NCI-H146 (cell line): ENCODE results near the gene CELSR1.

ENCODE experiments used
- DNase-seq: peaks from one replicate; lab custom pipeline; 2025; lab: John Stamatoyannopoulos, UW

Gene CELSR1

DNA sequence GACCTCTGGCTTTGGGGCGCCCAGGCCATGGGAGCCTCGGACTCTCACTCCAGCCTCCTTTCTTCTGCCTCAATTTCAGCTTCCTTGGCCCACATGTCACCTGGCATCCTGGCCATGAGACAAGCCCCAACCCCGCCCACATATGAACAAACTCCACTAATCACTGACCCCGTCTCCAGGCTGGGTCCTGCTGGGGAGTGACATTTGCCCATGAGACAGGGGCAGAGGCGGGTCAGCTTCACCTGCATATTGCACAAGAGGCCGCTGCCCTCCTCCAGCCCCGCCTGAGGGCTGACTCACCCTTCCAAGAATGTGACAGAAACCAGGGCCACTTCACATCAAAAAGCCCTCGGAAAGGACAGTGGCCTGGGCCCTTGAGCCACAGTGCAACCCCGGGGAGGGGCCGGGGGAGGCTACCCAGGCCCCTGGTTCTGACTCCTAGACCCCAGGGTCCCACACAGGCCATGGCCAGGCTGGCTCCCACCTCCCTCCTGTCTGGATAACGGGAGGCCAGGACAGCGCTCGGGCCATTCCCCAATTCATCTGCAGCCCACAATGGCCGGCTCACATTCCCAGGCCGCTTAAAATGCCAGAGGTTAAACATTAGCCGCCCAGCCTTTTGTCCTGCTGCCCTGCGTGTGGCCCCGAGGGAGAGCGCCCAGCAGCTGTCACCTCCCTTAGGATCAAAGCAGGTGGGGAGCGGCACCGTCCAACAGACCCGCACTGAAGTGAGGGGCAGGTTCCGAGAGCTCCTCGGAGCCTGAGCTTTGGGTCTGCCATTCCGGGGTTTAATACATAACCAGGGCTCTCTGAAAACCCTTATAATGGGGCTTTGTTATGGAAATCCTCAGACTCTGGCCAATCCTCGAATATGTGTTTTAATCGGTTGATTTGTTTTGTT lies 159.6 kb downstream of the CELSR1 start:
- DNase-seq: no peak

DNA sequence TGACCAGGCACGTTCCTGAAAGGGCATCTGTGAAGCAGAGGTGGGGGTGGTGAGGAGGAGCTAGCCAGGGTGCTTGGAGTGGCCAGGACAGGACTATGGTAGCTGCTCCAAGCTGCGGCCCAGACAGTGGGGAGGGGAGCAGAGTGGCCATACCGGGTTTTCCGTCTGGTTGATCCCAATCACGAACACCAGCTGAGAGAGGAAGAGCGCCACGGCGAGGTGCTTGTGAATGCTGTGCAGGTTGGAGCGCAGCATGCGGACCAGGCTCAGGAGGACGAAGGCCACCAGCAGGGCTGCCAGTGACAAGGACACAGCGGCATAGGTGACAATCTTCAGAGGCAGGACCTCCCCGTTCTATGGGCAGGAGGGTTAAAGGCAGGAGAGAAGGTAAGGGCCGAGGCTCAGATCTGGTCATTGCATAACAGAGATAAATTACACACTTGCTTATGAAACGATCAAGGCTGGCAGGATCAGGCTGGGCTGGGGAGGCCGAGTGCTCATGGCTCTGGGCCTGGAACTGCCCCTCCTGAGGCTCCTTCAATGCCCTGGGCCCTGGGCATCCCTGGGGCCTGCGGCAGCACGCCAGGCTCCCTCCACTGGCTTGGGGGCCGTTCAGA lies 160.4 kb downstream of the CELSR1 start:
- DNase-seq: no peak

DNA sequence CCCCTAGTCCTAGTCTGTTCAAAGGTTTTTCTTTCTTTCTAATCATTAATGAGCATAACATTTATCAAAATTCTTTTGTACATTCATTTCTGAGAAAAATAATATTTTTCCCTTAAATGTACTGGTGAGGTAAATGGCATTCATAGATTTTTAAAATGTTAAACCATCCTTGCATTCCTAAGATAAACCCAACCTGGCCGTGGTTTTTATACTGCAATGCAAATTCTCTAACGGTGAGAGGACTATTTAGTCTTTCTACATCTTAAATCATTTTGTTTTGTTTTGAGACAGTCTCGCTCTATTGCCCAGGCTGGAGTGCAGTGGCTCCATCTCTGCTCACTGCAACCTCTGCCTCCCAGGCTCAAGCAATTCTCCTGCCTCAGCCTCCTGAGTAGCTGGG lies 161.3 kb downstream of the CELSR1 start:
- no peak for DNase-seq

DNA sequence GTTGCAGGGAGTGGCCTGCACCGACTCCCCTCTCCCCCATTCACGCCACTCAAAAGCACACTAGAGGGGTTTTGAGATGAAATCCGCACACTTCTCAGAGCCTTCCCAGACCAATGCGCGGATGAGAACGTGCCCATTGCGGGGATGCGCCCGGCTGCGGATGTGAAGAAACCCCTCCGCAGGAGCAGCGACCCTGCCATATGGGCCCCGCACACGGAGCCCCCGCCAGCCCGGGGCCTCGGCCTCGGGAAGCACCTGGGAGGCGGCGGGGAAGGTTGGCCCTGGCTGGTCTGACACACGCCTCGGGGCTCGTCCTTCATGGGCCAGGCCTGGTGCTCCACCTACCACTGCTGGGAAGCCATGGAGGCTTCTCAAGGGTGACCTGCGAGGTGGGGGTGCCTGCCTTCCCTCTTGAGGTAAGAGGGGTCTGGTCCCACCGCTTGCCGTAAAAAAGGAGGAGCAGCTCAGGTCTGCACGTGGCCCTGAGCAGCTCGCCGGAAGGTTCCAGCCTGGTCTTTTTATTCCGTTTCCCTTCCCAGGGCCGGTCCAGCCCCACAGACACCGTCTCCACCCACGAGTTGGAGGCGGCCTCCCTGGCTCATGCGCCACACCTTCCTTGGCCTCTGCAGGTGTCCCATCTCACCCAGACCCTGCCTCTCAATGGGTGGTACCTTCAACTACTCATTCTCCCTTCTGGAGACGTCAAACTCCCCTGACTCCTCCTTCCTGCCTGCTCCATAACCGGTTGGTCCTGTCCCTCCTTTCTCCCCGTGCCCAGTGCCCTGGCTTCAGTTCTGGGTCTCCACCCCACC lies 162.6 kb downstream of the CELSR1 start:
- DNase-seq: no peak

DNA sequence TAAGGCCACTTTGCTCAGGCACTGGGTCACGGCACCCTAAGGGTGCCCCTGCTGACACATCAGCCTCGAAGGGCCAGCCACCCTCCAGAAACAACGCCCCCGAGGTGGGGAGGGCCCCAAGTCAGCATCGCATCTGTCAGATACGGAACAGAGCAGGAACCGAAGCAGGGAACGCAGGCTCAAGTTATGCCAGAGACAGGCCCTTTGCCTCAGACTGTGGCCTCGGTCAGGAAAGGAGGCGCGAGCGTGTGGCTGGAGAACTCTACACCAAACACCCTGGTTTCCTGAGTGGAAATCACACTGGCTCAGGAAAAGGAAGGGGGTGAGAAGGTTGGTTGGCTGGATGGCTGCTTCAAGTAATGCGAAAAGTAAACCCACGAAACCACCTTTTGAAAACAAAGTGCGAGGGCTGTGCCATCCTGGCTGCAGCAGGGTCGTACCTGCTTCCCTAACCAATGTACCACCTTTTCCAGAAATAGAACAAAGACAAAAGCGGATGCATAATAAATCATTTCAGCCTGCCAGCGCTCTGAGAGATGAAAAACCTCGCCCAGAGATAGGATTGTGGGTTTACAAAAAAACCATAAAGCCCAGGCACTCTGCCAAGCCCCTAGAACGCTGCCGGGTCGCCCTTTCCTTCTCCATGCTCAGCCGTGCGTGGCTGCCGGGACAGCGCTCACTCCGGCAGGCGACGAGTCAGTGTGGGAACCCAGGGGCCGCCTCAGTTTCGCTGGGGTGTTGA lies 163.3 kb downstream of the CELSR1 start:
- DNase-seq: no peak

DNA sequence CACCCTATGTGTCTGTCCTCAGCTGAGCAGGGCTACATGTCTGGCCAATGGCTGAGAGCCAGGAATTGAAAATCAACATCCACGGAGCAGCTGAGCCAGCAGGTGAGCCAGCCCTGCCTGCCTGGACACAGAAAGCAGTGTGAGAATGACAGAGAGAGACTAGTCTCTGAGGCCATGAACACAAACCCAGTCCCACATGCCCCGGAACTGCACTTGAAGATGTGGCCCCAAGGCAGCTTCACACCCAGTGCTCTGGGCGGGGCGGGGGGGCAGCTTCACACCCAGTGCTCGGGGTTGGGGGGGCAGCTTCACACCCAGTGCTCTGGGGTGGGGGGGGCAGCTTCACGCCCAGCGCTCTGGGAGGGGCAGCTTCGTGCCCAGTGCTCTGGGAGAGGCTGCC lies 164.3 kb downstream of the CELSR1 start:
- DNase-seq: peak; percentile 13

DNA sequence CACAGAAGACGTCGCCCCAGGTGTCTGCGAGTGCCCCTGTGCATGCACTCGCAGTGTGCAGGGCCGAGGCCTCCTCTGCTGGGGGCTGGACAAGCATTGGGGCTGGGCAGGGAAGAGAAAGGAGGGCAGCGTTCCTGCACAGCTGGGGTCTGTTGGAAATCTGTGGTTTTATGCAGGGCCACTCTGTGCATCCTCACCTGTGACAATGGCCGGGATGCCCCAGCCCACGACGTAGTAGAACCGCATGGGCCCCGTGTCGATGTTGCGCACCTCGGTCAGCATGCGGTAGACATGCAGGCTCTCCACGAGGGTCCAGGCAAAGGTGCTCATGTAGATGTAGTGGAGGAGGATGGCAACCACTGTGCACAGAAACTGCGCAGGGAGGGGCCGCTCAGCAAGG lies 164.7 kb downstream of the CELSR1 start:
- no peak for DNase-seq

DNA sequence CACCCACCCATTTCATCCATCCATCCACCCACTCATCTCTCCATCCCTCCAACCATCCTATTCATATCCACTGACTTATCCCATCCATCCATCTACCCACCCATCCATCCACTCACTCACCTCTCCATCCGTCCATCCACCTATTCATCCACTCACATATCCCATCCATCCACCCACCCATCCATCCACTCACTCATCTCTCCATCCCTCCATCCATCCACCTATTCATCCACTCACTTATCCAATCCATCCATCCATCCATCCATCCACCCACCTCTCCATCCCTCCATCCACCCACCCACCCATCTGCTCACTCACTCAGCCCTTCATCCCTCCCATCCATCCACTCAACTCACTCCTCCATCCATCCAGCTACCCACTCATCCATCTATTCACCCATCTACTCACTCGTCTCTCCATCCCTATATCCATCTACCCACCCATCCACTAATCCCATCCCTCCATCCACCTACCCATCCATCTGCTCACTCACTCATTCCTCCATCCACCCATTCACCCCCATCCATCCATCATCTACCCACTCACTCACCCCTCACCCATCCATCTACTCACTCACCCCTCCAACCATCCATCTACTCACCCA lies 165.7 kb downstream of the CELSR1 start:
- DNase-seq: no peak

DNA sequence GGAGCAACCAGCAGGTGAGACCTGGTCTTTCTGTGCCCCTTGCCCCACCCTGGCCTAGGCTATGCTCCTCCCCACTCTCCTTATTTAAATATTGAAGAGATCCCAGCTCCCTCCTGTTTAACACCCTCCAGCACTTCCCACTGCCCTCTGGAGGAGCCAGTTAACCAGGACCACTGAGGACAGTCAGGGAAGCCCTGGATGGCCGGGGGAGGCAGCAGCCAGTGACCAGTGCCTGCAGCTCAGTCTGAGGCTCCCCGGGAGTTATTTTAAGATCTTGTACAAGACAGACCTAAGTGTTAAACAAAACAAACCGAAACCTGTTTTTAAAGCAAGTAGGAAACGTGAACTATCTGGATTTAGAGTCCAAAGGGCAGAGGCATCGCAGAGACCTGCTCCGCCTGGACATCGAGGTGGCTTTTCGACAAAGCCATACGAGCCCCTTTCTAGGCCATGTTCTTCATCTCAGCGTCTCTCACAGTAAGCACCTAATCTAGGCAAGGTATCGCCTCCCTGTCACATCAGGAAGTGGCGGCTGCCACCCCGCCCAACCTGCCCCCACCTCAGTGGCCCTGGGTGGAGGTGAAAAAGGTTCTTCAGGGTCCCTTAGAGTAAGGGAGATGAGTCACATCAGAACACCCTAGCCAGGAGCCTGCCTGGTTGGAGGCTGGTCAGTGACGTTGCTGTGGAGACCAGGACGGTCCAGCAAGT lies 166.7 kb downstream of the CELSR1 start:
- DNase-seq: no peak

DNA sequence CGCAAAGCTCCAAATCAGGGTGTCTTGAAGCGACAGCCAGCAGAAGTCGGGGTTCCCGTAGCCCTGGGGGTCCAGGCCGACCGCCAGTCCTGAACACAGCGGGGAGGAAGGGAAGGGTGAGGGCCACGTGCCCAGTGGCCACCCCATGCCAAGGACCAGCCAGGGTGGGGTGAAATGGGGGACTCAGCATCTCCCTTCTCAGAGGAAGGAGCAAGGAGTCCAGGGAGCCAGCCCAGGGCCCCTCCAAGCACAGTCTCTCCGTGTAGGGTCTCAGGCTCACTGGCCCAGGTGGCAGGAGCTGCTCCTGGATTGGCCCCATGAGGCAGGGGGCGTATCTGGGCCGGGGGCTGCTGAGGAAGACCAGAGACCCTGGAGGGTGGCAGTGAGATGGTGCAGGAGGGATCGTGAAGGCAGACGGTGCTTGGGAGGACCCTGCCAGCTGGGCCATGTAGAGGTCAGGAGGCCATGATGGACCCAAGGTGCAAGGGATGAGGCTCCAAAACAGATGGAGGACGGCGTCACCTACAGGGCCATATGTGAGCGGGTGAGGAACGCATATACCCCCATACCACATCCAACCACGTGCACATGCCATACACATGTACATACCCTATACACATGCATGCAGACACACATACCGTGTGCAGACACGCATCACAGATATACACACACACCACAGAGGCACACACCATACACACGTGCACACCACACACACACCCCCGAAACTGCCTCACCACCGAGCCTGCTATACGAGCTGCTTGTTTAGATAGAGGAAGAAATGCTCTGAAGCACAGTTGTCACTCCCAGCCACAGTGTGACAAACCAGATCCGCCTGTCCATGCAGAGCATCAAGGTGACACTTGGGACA lies 167.5 kb downstream of the CELSR1 start:
- no peak for DNase-seq

DNA sequence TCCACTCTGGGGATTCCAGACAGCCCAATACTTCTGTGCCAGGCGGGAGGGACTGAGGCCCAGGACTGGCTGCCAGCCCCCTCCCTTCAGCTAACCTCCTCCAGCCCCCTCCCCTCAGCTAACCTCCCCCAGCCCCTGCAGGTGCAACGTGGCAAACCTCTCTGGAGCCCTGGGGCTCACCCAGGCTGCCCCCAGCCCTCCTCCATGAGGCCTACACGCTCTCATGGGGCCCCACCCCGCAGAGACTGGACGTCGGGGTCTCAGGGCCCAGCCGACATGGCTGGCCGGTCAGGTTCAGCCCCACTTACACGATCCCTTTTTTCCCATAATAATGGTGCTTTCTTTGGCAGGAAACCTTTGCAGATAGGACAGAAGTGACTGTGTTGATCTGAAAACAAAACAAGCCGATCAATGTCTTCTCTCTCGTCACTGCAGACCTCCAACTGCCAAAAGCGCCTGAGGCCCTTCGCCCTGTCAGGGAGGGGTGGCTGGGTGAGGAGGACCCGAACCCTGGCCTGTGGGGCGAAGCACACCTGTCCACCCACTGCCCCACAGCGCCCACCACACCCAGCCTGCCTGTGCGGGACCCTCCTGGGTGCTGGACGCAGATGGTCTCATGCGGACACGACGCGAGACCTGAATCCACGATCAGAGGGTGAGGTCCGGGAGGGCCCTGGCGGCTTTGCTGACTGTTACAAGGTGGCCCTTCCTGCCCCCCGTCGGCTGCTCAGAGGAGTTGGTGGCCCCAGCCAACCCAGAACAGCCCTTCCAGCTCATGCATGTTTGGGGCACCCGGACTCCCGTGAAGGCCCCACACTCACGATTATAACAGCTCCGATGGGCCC lies 168.3 kb downstream of the CELSR1 start:
- no peak for DNase-seq

DNA sequence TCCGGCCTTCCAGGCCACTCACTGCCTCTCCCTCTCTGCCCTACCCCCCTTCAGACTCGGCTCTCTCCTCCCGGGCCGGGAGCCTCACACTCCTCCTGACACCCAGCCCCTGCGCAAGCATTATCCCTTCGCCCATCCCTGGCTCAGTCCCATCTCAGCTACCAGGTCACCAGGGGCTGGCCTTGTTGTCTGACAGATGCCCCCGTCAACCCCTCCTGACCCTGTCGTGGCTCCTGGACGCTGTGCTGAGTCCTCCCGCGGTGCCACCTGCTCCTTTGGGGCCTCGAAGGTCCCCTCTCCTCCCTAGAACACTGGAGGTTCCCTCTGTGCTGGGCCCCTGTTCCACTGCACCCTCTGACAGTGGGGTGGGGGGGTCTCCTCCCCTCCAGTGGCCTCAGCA lies 169.0 kb downstream of the CELSR1 start:
- DNase-seq: no peak

DNA sequence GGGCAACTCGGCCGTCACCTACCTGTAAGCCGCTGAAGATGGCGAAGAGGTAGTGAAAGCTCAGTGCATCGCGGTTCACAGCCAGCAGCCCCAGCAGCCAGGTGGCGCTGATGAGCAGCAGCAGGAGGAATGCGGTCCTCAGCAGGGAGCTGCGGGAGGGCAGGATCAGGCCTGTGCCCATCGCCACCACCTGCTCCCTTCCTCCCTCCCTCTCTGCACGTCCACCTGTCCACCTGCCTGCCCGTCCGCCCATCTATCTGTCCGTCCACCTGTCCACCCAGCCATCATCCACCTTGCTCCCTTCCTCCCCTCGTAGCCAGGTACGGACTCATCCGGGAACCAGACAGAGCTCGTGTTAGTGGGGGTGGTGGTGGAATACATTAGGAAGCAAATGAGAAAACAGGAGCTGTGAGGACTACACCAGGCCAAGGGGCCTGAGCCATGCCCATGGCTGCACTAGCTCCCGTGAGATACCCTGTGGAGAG lies 169.7 kb downstream of the CELSR1 start:
- DNase-seq: peak; percentile 87

DNA sequence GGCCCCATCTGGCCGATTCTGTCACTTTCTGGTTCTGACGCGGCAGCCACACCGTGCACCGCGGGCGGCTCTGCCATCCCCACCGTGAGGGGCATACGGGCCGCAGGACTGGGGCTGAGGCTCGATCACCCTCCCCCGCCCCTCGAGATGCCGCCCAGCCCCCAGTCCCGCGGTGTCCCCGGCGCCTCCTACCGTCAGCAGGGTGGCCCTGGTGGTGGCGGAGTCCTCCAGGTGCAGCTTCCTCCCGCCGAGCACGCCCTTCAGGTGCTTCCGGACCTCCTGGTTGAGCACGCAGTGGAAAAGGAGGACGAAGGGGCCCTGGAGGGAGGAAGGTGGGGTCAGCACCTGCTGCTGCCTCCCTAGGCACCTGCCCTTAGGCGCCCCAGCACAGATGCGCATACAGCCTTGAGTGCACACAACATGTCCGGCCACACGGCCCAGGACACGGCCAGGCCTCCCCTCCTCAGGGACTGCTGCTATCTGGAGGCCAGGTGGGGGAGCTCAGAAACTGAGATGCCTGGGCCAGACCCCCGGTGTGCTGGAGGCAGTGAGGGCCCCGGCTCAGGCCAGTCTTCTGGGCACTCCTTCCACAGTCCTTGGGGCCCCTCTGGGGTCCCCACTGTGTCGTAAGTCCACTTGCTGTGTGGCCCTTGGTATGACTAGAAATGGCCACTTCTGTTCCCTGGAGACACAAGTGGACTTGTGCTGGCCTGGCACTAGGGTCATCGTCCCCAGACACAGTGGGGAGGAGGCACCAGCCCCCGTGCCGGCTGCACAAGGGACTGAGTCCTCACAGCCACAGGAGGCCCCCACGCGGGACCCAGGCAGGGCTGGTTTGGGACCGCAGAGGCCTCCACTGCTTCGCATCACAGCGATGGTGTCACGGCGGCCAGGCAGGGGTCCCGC lies 170.4 kb downstream of the CELSR1 start:
- peak; percentile 9 for DNase-seq

DNA sequence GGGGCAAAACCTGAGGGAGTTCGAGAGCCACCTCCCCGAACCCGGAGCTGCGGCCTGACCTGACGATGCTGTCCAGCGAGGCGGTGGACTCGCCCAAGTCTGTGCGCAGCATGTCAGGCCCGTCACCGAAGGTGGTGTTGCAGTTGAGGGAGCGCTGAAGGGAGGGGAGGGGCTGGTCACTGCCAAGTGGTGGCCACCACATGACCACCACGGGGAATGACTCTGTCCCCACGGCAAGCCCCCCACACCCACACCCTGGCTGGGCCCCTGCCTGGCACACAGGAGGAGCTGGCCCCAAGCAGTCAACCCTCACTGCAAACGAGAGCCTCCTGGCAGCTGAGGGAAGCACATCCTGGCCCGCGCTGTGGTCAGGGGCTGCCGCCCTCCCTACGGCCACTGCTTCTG lies 171.1 kb downstream of the CELSR1 start:
- DNase-seq: no peak

DNA sequence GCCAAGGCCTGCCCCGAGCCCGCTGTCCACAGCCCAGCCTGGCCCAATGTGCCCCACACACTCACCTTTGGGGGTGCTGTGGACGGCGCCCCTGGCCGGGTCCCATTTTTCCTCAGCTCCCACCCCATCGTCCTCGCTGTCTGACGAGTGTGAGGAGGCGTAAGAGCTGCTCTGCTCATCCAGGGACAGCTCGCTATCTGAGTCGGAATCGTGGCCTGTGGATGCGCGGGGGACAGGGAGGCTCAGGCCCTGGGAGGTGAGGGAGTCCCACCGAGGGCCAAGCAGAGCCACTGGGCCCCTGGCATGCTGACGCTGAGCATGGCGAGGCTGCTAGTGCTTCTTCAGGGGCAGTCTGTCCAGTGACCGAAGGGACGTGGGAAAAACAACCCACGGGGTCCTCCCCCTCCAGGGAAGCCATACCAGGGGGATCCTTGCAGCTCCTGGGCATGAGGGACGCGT lies 172.2 kb downstream of the CELSR1 start:
- DNase-seq: no peak

DNA sequence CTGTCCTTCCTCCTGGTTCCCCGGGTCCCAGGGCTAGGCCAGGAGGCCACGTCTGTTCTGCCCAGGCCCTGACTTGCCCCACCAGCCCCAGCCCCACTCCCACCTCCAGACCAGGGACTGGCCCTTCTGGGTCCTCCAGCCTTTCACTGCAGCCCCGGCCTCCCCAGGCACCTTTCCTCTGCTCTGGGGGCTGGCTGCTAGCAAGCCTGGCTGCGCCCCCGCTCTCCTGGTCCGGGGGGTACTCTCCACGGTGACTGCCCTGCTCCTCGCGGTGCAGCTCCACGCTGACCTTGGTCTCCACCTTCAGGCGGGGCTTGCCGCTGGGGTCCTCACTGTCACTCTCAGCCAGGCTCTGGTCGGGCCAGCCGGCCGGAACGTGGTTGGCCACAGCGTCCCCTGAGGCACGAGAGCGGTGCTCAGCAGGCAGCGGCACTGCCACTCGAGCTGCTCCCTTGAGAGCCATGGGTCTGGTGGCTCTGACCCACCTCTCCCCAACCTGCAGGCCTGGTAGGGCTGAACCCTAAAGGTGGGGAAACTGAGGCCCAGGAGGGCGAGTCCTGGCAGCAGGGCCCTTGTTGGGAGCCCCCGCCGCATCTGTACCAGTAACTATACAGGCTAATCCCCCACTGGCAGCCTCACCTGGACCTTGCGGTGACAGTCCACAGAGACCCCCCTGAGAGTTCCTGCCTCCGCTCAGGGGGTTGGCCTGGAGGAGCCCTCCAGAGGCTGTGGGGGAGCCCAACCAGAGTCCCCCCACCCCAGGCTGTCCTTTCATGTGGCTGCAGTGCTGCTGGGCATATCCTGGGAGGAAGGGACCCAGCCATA lies 172.9 kb downstream of the CELSR1 start:
- DNase-seq: no peak
